Renal pelvis (tissue), 4 donors: ENCODE measurements around the gene ATP9B. TPM values are rescaled to one million over a fixed set of nuclear protein-coding genes. Genes with fewer than 3 reads are reported as not detected.

Experiments used
- DNase-seq: peaks from one replicate; pipeline ENCODE4 v3.0.0-alpha.2; 2013
- polyA plus RNA-seq, 3 donors: library from polyadenylated mRNA; unstranded; fragments of 120-200 nt; gene quantifications; one replicate each; pipeline ENCODE4 v1.2.1, GENCODE V29; 2013; ENCODE audit not compliant: insufficient read length in 3 of 3

Gene ATP9B
- polyA plus RNA-seq, 3 donors = 27.8 to 39.5 (median 36.3) TPM

- DNase-seq = no peak
Observed at GRCh38 chr18:79394534-79395307, 325.5 kb downstream of the ATP9B start.

- DNase-seq = no peak
Observed at GRCh38 chr18:79395308-79395640, 326.1 kb downstream of the ATP9B start.

- DNase-seq = peak; percentile 80
Observed at GRCh38 chr18:79395761-79396404, 326.7 kb downstream of the ATP9B start, which contains the start of gene NFATC1. NFATC1 (plus strand) TSS chr18:79395930; CDS start chr18:79396225, 295 bp downstream.

- no peak for DNase-seq
Observed at GRCh38 chr18:79396431-79397246, 327.4 kb downstream of the ATP9B start.

- DNase-seq = no peak
Observed at GRCh38 chr18:79397247-79397829, 328.1 kb downstream of the ATP9B start.

GRCh38 chr18:79397830-79398761 lies 328.9 kb downstream of the ATP9B start:
- DNase-seq = no peak

- no peak for DNase-seq
Observed at GRCh38 chr18:79399275-79400081, 330.3 kb downstream of the ATP9B start.

- no peak for DNase-seq
Observed at GRCh38 chr18:79400091-79400590, 330.9 kb downstream of the ATP9B start.

- no peak for DNase-seq
Observed at GRCh38 chr18:79400591-79401381, 331.6 kb downstream of the ATP9B start.

- DNase-seq = no peak
Observed at GRCh38 chr18:79401494-79402208, 332.5 kb downstream of the ATP9B start.

- DNase-seq = no peak
Observed at GRCh38 chr18:79402209-79402576, 333.0 kb downstream of the ATP9B start.

GRCh38 chr18:79402977-79403722 lies 334.0 kb downstream of the ATP9B start:
- DNase-seq = no peak

GRCh38 chr18:79403723-79404566 lies 334.8 kb downstream of the ATP9B start:
- no peak for DNase-seq

GRCh38 chr18:79404567-79404910 lies 335.3 kb downstream of the ATP9B start:
- DNase-seq = no peak

GRCh38 chr18:79405019-79405780 lies 336.0 kb downstream of the ATP9B start:
- DNase-seq = no peak
